GM08714 (cell line): ENCODE measurements around the gene BBS1.
"Not testable (repeated sequence)": the region's sequence is repeated elsewhere in the genome, so short reads cannot be mapped to it uniquely, and the experiment has no call there.

Experiments used
- H3K4me3 ChIP-seq: fragments of 200-500 bp; sonication (Bioruptor generic); 2 replicates; pipeline ENCODE4 v1.5.1; 2014; ENCODE audit warnings: mild to moderate bottlenecking, low read length, inconsistent platforms
- ZNF274 ChIP-seq: IDR thresholded peaks from 2 replicates; pipeline ENCODE4 v1.6.1; 2012; ENCODE audit warnings: mild to moderate bottlenecking, low read depth, low read length

The BBS1 gene

DNA sequence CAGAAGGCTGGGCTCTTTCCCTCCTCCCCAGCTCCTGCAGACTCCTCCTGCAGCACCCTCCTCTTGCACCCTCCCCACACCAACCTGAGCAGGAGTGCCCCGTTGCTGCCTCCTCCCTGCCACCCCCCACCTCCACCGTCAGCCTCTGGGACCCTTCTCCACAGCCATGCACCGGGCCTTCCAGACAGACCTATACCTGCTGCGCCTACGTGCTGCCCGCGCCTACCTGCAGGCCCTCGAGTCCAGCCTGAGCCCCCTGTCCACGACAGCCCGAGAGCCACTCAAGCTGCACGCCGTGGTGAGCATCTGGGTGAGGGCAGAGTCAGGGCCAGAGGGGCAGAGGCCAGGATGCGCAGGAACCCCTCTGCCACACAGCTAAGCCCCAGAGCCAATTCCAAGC lies 19.2 kb downstream of the BBS1 start:
- no peak for TF ChIP-seq ZNF274
- H3K4me3 ChIP-seq: no peak overlapping the region

DNA sequence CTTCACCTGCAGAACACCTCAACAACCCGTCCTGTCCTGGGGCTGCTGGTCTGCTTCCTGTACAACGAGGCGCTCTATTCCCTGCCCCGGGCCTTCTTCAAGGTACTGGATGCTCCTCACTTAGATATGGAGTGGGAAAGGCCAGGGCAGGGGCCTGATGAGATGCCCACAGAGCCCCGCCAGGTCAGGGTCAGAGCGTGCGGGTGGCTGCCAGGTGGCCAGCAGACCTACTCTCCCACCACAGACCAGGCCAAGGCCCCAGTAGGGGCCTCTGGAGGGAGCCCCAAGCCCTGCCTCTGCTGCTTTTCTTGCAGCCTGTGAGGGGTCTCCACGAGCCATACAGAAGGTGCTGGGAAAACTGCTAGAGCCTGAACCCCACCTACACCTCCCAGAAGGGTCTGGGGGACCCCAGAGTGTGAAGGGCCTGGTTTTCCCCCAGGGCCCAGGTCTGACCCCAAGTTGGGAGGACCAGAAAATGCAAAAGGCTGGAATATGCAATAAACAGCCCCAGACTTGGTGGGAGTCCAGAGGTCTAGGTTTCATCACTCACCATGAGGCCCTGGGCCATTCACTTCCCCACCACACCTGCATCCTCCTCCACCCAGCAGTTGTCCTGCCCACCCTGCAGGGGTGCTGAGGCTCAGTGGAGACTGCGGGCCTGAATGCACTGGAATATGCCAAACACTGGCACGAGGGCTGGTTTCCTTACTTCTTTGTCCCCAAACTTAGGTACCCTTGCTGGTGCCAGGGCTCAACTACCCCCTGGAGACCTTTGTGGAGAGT lies 20.7 kb downstream of the BBS1 start:
- no peak overlapping the region for H3K4me3 ChIP-seq
- no peak for TF ChIP-seq ZNF274

DNA sequence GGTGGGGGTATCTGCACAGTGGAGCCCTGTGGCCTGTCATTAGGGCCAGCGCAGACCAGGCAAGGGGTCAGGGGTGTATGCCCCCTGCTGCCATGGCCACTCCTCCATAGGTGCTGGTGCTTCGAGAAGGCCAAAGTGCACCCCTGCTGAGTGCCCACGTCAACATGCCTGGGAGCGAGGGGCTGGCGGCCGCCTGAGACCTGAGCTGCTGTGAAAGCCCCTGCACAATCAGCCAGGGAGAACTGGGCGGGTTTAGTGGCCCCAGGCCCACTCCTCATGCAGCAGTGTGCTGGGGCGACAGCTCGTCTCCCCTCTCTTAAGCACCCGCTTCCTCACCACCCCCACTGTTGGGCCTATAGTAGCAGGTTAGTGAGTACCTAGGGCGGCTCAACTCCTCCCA lies 21.4 kb downstream of the BBS1 start:
- TF ChIP-seq ZNF274: no peak
- H3K4me3 ChIP-seq: no peak overlapping the region

DNA sequence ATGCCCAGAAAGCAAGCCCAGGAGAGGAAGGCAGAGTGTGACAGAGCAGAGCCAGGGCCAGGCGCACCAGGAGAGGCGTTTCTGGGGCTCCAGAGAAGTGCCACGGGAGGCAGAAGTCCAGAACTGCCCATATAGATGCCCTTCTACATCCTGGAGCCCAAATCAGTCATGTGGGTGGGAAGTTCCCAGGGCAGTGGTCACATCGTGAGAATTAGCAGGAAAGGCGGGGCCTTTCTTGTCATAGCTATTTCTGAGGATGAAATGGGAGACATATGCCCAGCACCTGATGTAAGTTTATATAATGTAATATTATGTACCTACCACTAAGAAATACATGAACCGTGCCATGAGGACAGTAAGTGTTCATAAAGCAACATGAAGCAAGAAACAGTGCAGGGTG lies 22.3 kb downstream of the BBS1 start:
- H3K4me3 ChIP-seq: no peak overlapping the region
- TF ChIP-seq ZNF274: no peak

DNA sequence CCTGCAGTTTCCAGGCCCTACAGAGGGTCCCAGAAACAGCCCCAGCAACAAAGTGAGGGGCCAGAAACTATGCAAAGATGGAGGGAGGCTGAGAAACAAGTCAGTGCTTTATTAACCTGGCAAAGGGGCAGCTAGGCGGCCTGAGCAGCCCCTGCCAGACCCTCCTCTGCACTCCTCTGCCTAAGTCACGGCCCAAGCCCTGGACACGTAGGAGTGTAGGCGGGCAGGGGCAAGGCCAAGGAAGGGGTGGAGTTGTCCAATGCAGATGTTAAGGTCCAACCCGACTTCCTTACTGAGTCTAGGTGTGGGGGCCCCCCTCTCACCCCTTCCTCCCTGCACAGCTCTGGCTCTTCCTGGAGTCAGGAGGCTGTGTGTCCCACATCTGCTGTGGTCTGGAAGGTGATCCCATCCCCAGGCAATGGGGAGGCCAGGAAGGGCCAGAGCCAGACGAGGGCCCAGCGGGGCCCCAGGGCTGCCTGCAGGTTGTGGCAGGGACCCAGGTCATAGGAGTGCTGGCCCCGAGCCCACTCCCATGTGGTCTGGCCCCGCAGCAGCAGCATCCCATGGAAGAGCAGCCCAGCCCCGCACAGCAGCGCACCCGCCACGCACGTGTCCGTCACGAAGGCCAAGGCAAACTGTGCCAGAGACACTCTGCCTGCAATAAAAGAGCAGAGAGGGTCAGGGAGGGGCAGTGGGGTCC lies 28.9 kb downstream of the BBS1 start:
- H3K4me3 ChIP-seq: no peak overlapping the region
- TF ChIP-seq ZNF274: no peak

DNA sequence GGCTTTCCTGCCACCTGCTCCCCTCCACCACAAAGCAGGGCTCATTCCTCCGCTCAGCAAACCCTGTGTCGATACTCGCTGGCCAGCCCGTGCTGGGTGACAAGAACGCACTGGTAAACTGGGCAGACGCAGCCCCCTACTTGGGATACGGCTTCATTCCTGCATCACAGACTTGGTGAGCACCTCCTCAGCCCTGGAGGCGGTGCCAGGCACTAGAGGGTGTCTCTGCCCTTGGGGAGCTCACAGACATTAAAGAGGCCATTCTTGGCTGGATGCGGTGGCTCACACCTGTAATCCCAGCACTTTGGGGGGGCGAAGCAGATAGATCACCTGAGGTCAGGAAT lies 29.4 kb downstream of the BBS1 start:
- no peak for TF ChIP-seq ZNF274
- no peak overlapping the region for H3K4me3 ChIP-seq

DNA sequence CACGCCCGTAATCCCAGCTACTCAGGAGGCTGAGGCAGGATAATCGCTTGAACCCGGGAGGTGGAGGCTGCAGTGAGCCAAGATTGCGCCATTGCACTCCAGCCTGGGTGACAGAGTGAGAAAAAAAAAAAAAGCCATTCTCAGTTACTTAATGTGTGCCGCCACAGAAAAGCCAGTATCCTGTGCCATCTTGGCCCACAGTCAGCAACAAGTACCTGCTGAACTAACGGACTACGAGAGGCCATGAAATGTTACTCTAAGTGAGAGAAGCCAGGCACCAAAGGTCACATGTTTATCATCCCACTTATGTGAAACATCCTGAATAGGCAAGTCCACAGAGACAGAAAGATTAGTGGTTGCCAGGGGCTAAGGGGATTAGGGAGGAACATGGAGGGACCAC lies 30.2 kb downstream of the BBS1 start:
- not testable (repeated sequence) for H3K4me3 ChIP-seq

DNA sequence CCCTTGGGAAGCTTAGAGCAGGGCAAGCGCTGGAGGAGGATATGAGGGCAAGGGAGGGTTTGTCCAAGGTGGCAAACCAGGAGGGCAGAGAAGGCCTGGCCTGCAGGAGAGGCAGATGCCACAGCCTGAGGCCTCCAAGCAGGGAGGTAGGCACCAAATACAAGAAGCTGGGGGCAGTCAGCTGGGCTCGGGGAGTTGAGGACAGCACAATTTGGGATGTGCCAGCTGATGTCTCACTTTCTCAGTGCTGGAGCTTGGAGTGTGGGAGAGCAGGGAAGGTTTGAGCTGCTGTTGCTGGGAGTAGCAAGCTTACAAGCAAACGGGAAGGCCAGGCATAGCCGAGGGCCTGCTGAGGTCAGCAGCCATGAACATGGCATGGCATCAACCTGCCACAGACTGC lies 31.5 kb downstream of the BBS1 start:
- no peak for TF ChIP-seq ZNF274
- H3K4me3 ChIP-seq: no peak overlapping the region

DNA sequence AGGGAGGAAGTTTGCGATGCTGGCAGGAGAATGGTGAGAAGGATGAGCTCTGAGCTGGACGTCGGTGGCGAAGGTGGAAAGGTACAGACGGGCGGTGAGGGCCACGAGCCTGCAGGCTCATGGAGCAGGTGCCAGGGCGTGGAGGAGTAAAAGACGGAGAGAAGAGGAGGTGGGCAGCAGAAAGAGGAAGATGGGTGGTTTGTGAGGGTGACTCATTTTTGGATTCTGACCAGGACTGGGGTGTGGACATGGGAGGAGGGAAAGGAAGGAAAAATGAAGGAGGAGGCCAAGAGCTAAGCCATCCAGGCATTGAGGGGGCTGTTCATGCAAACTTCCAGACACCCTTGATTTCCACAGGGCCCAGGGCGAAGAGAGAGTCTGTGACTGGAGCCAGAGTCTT lies 31.9 kb downstream of the BBS1 start:
- TF ChIP-seq ZNF274: no peak
- H3K4me3 ChIP-seq: no peak overlapping the region

DNA sequence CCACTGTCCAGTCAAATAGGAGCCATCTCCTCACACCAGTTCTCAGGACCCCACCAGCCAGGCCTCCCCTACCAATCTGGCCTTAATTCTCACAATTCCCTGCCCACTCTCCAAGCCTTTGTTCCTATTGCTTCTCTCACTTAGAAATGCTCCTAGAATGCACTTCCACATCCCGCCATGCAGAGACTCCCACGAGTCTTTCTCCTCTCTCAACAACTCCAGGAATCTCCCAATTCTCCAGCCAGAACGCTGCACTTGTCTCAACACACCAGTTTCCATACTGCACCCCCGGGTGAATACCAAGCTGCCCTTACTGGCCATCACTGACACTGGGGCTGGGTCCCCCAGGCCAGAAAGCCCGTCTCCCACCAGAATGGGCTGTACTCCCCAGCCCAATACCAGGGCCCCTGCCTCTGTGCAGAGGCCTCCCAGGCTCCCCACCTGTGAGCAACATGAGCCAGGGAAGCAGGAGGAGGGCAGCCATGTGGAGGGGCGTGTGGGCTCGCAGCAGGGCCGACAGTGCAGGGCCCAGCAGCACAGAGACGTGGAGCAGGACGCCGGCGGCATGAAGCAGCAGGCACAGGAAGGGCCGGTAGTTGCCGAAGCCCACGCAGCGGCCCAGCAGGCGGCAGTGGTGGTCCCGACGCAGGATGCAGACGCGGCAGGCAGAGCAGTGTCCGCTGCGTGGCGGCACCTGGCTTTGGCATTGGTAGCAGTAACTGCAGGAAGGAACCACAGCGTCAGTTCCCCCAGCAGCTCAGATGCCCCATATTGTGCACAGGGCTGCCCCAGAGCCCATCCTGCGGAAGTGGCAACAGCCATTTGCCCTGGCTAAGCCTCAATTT lies 33.0 kb downstream of the BBS1 start:
- no peak overlapping the region; the same call in 1 of the 2 replicates for H3K4me3 ChIP-seq
- TF ChIP-seq ZNF274: no peak

DNA sequence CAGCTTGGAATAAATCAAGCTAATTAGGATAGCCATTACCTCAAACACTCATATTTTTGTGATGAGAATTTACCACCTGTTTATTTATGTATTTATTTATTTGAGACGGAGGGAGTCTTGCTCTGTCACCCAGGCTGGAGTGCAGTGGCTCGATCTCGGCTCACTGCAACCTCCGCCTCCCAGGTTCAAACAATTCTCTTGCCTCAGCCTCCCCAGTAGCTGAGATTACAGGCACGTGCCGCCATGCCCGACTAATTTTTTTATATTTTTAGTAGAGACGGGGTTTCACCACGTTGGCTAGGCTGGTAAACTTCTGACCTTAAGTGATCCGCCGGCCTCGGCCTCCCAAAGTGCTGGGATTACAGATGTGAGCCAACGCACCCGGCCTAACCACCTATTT lies 34.5 kb downstream of the BBS1 start:
- H3K4me3 ChIP-seq: peak overlapping the region; percentile 92

DNA sequence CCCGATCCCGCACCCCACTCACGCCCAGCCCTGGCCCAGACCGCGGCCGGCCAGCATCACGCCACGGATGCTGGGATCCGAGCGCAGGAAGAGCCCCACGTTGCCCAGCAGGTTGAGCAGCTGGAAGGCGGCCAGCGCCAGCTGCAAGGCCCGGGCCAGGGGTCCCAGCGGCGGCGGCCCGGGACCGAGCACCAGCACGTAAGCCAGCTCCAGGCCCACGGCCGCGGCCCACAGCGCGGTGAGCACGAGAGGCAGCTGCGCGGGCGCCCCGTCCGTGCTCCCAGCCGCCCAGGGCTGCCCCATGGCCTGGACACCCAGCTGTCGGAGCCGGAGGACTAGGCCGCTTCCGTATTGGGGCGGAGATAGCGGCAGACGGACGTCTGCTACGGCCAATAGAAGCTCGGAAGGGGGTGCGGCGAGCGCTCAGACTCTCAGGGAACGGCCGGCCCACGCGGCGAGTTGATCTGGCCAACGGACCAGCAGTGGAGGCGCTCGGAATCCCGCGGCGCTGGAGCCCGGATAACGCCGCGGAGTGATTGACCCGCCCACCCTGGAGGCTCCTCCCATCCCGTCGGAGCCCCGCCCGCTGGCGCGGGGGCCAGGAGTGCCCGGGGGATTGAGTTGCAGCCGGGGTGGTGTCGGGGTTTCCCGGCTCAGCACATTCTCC lies 35.4 kb downstream of the BBS1 start, which contains the start of gene ZDHHC24:
Gene ZDHHC24 (minus strand): TSS at position 348 of the 667 bp plus-strand sequence. CDS start 45 bp downstream, at position 303.
- no peak for TF ChIP-seq ZNF274
- H3K4me3 ChIP-seq: peak within 1 kb of the TSS; percentile 92

DNA sequence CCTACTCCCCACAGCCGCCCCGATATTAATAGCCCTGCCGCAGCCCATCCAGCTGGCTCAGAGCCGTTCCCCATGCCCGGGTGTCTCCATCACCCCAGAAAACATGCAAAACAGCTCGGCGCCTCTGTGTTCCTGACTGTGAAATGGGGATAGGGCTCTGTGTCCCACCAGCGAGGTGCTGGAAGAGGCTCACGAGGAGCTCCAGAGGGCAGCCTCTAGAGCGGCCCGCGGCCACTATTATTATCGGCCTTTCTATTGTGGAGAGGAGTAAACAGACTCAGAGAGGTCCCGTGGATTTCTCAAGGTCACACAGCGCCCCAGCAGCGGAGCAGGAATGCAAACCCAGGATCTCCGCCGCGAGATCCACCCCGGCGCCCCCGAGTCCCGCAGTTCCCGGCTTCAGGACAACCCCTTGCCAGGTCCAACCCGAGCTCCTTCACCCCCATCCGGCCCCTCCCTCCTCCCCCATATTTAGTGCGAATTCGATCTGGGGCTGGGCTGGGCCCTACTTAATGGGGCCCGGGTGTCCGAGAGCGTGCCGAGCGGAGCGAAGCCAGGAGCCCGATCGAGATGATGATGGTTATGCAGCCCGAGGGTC lies 36.0 kb downstream of the BBS1 start, which contains the start of gene ACTN3:
Gene ACTN3 (plus strand): TSS at position 536 of the 598 bp plus-strand sequence. CDS start 35 bp downstream, at position 571.
- TF ChIP-seq ZNF274: no peak
- H3K4me3 ChIP-seq: peak within 1 kb of the TSS; percentile 92
